Measurements from ENCODE around the gene DUSP2. TPM values are rescaled to one million over a fixed set of nuclear protein-coding genes. Genes with fewer than 3 reads are reported as not detected.

The DUSP2 gene
- total and polyA plus RNA-seq, 7 donors, result 1.2 to 17.4 (median 2.8) TPM; not detected in 1

GRCh38 chr2:96171831-96172230 is 26.6 kb upstream of the DUSP2 start:
- DNase-seq, result peak; percentile 54
- H3K4me1 ChIP-seq, result no peaks in the 10 kb centered on the region
- H3K4me3 ChIP-seq, result no peak overlapping the region
- no peak overlapping the region for H3K27ac ChIP-seq
- WGBS, 2 donors, result 95 to 97% methylated on average over 15 of the region's 15 CpGs
- TF ChIP-seq POLR2AphosphoS5 (IDR thresholded peaks at IDR 0.05) (no peak), POLR2A (IDR thresholded peaks at IDR 0.05) (no peak), EP300 (IDR thresholded peaks at IDR 0.05) (no peak)
- TF ChIP-seq, protein P1, sequence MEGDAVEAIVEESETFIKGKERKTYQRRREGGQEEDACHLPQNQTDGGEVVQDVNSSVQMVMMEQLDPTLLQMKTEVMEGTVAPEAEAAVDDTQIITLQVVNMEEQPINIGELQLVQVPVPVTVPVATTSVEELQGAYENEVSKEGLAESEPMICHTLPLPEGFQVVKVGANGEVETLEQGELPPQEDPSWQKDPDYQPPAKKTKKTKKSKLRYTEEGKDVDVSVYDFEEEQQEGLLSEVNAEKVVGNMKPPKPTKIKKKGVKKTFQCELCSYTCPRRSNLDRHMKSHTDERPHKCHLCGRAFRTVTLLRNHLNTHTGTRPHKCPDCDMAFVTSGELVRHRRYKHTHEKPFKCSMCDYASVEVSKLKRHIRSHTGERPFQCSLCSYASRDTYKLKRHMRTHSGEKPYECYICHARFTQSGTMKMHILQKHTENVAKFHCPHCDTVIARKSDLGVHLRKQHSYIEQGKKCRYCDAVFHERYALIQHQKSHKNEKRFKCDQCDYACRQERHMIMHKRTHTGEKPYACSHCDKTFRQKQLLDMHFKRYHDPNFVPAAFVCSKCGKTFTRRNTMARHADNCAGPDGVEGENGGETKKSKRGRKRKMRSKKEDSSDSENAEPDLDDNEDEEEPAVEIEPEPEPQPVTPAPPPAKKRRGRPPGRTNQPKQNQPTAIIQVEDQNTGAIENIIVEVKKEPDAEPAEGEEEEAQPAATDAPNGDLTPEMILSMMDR (IDR thresholded peaks at IDR 0.05), result no peak
- H3K36me3 ChIP-seq, result no peaks in the 10 kb centered on the region
- intact Hi-C loops (cut with DNase I), result no loop called here
- no peaks in the 10 kb centered on the region for H3K27me3 ChIP-seq
- peaks cover 0 to 5% (median 0%) of the 10 kb centered on the region in 4 donors for H3K9me3 ChIP-seq

- TF ChIP-seq EP300 (IDR thresholded peaks at IDR 0.05) (no peak), POLR2AphosphoS5 (IDR thresholded peaks at IDR 0.05) (no peak), POLR2A (IDR thresholded peaks at IDR 0.05) (no peak)
- TF ChIP-seq, protein P1 (IDR thresholded peaks at IDR 0.05), result no peak
Observed at GRCh38 chr2:96170626-96171025, 25.4 kb upstream of the DUSP2 start.

GRCh38 chr2:96169868-96170507 is 24.7 kb upstream of the DUSP2 start:
- DNase-seq, result no peak
- H3K9me3 ChIP-seq, result peaks cover 0 to 5% (median 0%) of the 10 kb centered on the region in 4 donors
- H3K36me3 ChIP-seq, result no peaks in the 10 kb centered on the region
- TF ChIP-seq POLR2A (IDR thresholded peaks at IDR 0.05), result no peak
- TF ChIP-seq, protein P1 (IDR thresholded peaks at IDR 0.05), result no peak
- TF ChIP-seq POLR2AphosphoS5 (IDR thresholded peaks at IDR 0.05), result no peak
- TF ChIP-seq EP300 (IDR thresholded peaks at IDR 0.05), result no peak
- no peaks in the 10 kb centered on the region for H3K27me3 ChIP-seq
- no peak overlapping the region for H3K27ac ChIP-seq
- H3K4me3 ChIP-seq, result no peak overlapping the region
- 89 to 93% methylated on average over 2 of the region's 2 CpGs for WGBS, 2 donors
- no peaks in the 10 kb centered on the region for H3K4me1 ChIP-seq
- intact Hi-C loops (cut with DNase I), result no loop called here

More at GRCh38 chr2:96170626-96171025, 25.4 kb upstream of the DUSP2 start:
- intact Hi-C loops (cut with DNase I), result no loop called here
- no peak for DNase-seq
- Histone ChIP-seq H3K36me3 (no peaks in the 10 kb centered on the region), H3K27me3 (no peaks in the 10 kb centered on the region), H3K27ac (no peak overlapping the region), H3K4me3 (no peak overlapping the region), H3K9me3 (peaks cover 0 to 5% (median 0%) of the 10 kb centered on the region in 4 donors), H3K4me1 (no peaks in the 10 kb centered on the region)
- WGBS, 2 donors, result 94 to 97% methylated on average over 3 of the region's 3 CpGs

GRCh38 chr2:96167407-96168013 is 22.3 kb upstream of the DUSP2 start:
- TF ChIP-seq, protein P1 (IDR thresholded peaks at IDR 0.05), result no peak
- TF ChIP-seq POLR2A (IDR thresholded peaks at IDR 0.05) (no peak), POLR2AphosphoS5 (IDR thresholded peaks at IDR 0.05) (no peak), EP300 (IDR thresholded peaks at IDR 0.05) (no peak)
- peak; percentile 8 for DNase-seq
- intact Hi-C loops (cut with DNase I), result no loop called here
- no peaks in the 10 kb centered on the region for H3K27me3 ChIP-seq
- H3K36me3 ChIP-seq, result no peaks in the 10 kb centered on the region
- H3K4me1 ChIP-seq, result no peaks in the 10 kb centered on the region
- H3K27ac ChIP-seq, result no peak overlapping the region
- H3K9me3 ChIP-seq, result peaks cover 0 to 5% (median 0%) of the 10 kb centered on the region in 4 donors
- 25 to 59% methylated on average over 6 of the region's 6 CpGs for WGBS, 2 donors
- H3K4me3 ChIP-seq, result no peak overlapping the region

Data from sigmoid colon (tissue), 7 donors.